GM19452 (cell line): ENCODE data around the gene GHRH.

Source experiments
- ATAC-seq: cut with Tn5 transposase; IDR thresholded peaks from one replicate; pipeline ENCODE4 v1.9.1; 2021; ENCODE audit not compliant: unreplicated experiment

The GHRH gene

DNA sequence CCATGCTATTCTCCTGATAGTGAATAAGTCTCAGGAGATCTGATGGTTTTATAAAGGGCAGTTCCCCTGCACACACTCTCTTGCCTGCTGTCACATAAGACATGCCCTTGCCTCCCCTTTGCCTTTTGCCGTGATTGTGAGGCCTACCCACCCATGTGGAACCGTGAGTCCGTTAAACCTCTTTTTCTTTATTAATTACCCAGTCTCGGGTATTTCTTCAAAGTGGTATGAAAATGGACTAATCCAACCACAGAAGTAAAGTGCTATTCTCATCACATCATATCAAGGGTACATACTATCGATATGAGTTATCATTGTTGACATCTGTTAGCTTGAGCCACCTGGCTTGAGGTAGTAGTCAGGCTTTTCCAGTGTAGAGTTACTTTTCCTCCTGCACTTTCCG is 30.1 kb upstream of the GHRH start:
- ATAC-seq, result no peak

- no peak for ATAC-seq
Measured at GRCh38 chr20:37290158-37290810, 28.7 kb upstream of the GHRH start.

GRCh38 chr20:37288091-37288490 is 26.5 kb upstream of the GHRH start:
- no peak for ATAC-seq

- no peak for ATAC-seq
Measured at GRCh38 chr20:37285664-37286374, 24.2 kb upstream of the GHRH start.

- ATAC-seq, result no peak
Measured at GRCh38 chr20:37284691-37285161, 23.1 kb upstream of the GHRH start.

- ATAC-seq, result no peak
Measured at GRCh38 chr20:37283530-37284195, 22.0 kb upstream of the GHRH start.

DNA sequence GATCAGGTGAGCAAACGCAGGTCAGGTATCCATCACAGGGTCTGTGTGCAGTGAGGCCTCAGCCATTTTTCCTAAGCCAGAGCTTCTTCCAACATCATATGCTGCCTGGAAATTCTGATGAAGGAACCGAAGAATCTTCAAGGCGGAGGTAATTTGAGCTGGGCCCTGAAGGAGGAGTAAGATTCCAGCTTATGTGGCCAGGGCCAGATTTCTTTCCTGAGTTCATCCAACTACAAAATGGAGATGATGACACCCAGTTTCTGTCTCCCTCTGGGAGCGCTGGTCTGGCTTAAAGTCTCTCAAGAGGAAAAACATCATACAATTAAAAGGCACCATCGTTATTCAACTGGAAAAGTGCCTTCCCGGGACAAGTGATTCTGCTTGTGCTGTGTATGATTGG is 20.9 kb upstream of the GHRH start:
- ATAC-seq, result no peak

DNA sequence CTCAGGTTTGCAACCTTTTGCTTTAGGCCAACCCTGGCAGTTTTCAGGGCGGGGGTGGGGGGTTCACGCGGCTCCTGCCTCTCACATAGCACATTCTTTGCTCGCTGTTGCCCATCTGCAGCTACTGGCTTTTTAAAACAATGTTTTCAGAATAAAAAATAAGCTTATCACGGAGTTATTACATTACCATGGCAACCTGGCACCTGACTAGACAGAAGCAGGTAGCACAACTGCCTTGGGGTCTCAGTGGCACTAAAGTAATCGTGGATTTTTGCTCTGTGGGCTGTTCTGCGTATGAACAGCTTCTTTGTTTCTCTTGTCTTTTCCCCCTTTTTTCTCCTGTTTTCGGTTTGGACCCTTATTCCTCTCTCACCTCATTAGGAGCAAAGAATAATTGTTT is 18.8 kb upstream of the GHRH start:
- no peak for ATAC-seq

DNA sequence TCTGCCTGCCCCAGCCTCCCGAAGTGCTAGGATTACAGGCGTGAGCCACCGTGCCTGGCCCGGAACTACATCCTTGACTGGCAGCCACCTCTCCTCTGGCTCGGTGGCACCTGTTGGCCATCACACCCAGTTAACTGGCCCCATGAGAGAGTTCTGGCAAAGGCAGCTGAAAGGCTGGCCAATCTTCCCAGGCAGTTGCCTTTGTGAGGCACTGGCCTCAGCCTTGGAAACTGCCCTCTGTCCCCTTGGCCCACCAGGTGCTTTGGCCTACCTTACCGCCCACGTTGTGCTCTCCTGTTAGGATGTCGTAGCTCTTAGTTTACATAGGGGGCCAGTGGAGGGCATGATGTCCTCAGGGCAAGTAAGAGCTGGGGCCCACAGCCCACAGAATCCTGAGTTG is 18.2 kb upstream of the GHRH start:
- ATAC-seq, result no peak

GRCh38 chr20:37278966-37279590 is 17.5 kb upstream of the GHRH start:
- no peak for ATAC-seq

DNA sequence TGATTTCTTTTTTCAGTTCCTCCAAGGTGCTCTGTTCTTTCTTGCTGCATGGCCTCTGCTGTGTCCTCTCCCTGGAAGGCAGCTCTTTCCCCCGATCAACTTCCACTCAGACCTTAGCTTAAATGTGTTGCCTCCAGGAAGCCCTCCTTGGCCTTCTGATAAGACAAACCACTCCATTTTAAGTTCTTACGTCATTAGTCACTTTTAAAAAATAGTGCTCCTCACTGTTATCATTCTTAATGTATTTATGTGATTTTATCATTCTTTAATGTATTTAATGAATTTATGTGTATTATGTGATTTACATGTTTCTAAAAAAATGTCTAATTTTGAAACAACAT is 15.6 kb upstream of the GHRH start:
- no peak for ATAC-seq

- ATAC-seq, result no peak
Measured at GRCh38 chr20:37276494-37277252, 15.1 kb upstream of the GHRH start.

GRCh38 chr20:37274851-37275524 is 13.4 kb upstream of the GHRH start:
- no peak for ATAC-seq

DNA sequence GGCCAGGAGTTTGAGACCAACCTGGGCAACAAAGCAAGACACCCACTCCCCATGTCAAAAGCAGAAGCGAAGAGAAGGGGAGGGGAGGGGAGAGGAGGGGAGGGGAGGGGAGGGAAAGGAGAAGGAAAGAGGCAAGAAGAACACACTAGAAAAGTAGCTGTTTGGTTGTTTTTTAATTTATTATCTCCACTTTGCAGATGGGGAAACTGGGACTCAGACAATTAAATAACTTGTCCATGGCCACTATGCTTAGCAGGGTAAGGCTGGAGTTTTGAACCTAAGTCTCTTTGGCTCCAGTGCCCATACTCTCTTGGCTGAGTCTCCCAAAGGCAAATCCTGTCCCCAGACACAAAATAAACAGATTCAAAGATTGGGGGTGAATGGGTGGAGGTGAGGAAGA is 12.4 kb upstream of the GHRH start:
- ATAC-seq, result no peak

GRCh38 chr20:37271421-37271768 is 9.8 kb upstream of the GHRH start:
- no peak for ATAC-seq

DNA sequence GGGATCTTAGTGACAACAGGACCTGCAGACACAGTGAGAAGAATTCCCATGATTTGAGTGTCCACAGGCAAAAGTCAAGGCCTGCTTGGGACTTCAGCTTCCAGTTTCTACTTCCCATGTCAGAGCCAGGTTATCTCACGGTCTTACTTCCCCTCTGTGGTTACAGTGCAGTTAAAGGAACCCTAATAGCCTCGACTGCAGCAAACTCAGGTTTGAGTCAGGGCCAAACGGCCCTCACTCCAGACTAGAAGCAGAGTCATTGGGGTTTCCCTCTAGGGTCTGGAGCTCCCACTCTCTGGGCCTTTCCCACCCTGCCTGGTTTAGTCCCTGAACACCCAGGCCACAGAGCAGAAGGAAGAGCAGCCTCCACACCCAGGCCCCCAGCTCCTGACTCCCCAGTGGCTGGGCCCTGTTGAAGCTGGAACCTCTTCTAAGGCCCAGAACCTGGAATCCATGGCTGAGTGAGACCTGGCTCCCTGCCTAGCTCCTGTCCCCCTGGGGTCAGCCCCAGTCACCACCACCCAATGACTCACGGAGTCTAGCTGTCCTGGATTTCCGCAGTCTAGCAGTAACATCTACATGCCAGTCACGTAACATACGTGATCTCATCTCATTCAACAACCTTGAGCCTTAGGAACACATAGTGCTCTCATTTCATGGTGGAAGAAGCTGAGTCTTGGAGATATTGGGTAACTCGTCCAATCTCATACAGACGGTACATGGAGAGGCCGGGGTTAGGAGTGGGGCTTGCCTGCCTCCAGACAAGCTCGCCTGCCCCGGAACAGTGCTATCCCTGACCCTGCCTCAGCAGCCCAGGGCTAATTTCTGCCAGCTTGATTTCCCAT is 9.2 kb upstream of the GHRH start:
- no peak for ATAC-seq

DNA sequence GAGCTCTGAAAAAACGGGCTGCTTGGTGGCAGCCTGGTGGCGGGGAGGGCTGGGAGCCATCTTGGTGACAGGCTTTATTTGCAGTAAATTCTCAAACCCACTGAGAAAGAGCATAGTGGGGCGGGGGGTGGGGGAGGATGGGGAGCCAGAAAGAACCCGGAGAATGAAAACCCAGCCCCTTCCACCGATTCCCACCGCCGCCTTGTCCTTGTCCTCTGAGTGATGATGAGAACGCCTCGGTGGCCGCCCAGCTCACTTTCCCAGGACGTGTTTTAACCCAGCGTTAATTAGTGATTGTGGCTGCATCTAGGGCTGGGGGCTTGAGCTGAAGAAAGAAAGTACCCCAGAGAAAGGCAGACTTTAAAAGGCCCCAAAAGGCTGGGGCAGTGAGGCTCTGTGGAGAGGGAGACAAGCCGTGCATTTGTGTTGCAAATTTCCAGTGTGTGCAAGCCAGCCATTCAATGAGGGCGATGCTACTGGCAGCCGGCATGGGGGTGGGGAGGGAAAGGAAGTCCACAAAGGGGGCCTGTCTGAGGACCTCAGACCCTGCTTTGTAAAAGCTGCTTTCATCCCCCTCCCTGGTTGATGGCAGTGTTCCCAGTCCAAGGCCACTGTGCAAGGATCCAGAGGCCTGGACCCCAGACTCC is 6.2 kb upstream of the GHRH start:
- no peak for ATAC-seq

- no peak for ATAC-seq
Measured at GRCh38 chr20:37266940-37267666, 5.5 kb upstream of the GHRH start.

DNA sequence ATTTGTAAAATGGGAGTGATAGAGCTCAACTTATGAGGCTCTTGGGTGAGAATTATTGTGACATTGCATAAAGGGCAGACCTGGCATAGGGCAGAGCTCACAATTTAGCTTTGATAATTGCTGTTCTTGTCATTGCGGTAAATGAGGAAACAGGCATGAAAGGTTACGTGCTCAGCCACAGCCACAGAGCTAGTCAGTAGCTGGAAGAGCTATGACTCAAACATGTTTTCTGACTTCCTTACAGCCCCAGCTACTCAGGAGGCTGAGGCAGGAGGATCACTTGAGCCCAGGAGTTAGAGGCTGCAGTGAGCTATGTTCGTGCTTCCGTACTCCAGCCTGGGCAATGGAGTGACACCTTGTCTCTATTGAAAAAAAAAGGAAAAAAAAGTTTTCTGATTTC is 3.5 kb upstream of the GHRH start:
- ATAC-seq, result no peak
